Endothelial cell of umbilical vein (primary cell): ENCODE results near the gene ZBTB46.
A peak's percentile ranks its signal among the peaks of the same experiment; 100 is the strongest.

Experiments
- CTCF ChIP-seq, 2 donors: IDR thresholded peaks; 1 replicate in 1 of 2; 2 replicates in 1 of 2; pipeline ENCODE4 v1.5.1; 2011; ENCODE audit warnings: low read length in 2 of 2, mild to moderate bottlenecking in 2 of 2, moderate library complexity in 2 of 2, control low read depth in 1 of 2, inconsistent platforms in 1 of 2, low read depth in 1 of 2; ENCODE audit not compliant: insufficient read depth in 1 of 2; ENCODE audit errors: extremely low read depth in 1 of 2
- EZH2 ChIP-seq: IDR thresholded peaks from 2 replicates; pipeline ENCODE4 v1.6.1; 2012; ENCODE audit warnings: borderline replicate concordance, low read depth, mild to moderate bottlenecking, moderate library complexity, low read length, inconsistent platforms; ENCODE audit not compliant: severe bottlenecking
- GATA2 ChIP-seq: IDR thresholded peaks from 2 replicates; pipeline ENCODE4 v1.7.0; 2011; ENCODE audit warnings: low read depth, mild to moderate bottlenecking, moderate library complexity, mixed read lengths, low read length; ENCODE audit not compliant: insufficient read length, insufficient read depth
- JUN ChIP-seq: IDR thresholded peaks from 2 replicates; pipeline ENCODE4 v1.6.1; 2011; ENCODE audit warnings: borderline replicate concordance, low read depth; ENCODE audit not compliant: insufficient read length, insufficient read depth
- MAX ChIP-seq: IDR thresholded peaks from 2 replicates; pipeline ENCODE4 v1.6.1; 2011; ENCODE audit not compliant: insufficient read depth, insufficient read length
- MYC ChIP-seq: IDR thresholded peaks from one replicate; pipeline ENCODE4 v1.6.1; 2011; ENCODE audit warnings: mild to moderate bottlenecking, low read depth, low read length
- POLR2A ChIP-seq: IDR thresholded peaks from 2 replicates; pipeline ENCODE4 v1.6.1; 2012; ENCODE audit warnings: low read depth, mild to moderate bottlenecking, control low read depth, low read length
- POLR2AphosphoS5 ChIP-seq: IDR thresholded peaks from 2 replicates; pipeline ENCODE4 v1.6.1; 2012; ENCODE audit warnings: low read depth, mild to moderate bottlenecking, control low read depth, low read length, moderate library complexity; ENCODE audit not compliant: insufficient read depth

GRCh38 chr20:63739130-63740069, 91.7 kb downstream of the ZBTB46 start, which contains the start of gene SLC2A4RG:
- TF ChIP-seq MAX (no peak), CTCF (IDR thresholded peaks at IDR 0.05; ENCODE audit: extremely low read depth in 1 of 2, insufficient read depth in 1 of 2, low read depth in 1 of 2, low read length in 2 of 2) (no peak), POLR2AphosphoS5 (peak; percentile 30), POLR2A (no peak), EZH2 (no peak), MYC (no peak), JUN (no peak), GATA2 (no peak)
